ENCODE data around the gene PTMS. TPM values are rescaled to one million over a fixed set of nuclear protein-coding genes. Genes with fewer than 3 reads are reported as not detected.
A peak's percentile ranks its signal among the peaks of the same experiment; 100 is the strongest.

The PTMS gene
- total RNA-seq, 4 donors from 2014 or later, result 91.6 to 131 (median 114) TPM

DNA sequence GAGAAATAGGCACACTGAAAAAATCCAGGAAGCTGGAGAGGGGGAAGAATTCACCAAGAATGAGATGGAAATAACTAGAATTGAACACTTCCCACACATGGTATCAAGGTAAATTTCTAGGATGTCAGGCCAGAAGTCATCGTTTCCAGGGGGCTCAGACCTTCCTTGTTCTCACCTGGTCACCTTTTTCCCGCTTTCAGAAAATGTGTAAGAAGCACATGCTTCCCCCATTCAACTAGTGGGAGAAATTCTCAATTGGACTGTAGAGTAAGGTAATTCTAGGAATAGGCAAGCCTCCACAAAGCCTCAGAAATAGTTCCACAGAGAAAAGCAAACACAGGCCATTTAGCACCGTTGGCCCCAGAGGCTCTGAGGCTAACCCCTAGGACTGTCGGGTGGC, 2.8 kb upstream of the PTMS start:
- WGBS, 2 donors, result 50 to 58% methylated on average over 4 of the region's 4 CpGs
- no peak overlapping the region for H3K4me3 ChIP-seq (ENCODE audit: low read depth, poor library complexity, severe bottlenecking)
- no peak for TF ChIP-seq CTCF (IDR thresholded peaks at IDR 0.05)
- no peak for TF ChIP-seq POLR2A (IDR thresholded peaks at IDR 0.05)
- DNase-seq (ENCODE audit: low spot score in 2 of 2), result no peak
- intact Hi-C loops (cut with DNase I; ENCODE audit: low total_unique reads), result no loop called here

DNA sequence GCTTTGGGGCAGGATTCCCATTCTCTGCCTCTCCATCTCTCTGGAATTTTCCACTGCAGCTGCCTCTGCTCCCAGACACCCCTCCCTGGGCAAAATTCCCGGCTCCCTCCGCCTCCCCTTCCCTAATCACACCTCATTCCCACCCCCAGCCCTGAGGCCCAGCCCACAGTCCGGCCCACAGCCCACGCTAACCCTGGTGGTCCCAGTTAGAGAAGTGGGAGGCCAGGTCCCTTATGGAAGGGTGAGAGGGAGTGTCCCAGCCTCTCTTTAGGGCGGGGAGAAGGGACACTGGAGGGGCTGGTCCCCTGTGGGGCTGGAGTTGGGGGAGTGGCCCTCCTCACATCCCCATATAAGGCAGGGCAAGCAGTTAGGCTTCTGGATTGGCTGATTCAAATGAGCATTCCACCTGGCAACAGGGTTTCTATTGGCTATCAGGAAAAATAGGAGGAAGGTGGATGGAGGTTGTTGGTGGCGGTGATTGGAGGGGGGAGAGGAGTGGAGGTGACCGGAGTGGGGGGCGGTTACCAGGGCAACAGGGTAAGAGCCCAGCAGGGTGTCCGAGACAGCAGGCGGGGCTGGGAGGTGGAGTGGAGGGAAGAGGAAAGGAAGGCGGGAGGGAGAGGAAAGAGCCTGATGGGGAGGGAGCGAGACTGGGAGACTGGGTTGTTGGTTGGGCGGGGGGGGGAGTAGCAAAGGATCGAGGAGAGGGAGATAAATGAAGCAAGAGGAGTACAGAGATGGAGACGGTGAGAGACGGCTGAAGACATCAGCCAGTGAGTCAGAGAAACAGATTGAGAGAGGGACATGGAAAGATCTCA, 1.9 kb upstream of the PTMS start:
- peak; percentile 93 to 97 for DNase-seq (ENCODE audit: low spot score in 2 of 2)
- no peak overlapping the region for H3K4me3 ChIP-seq (ENCODE audit: low read depth, poor library complexity, severe bottlenecking)
- intact Hi-C loops (cut with DNase I; ENCODE audit: low total_unique reads), result no loop called here
- no peak for TF ChIP-seq CTCF (IDR thresholded peaks at IDR 0.05)
- peak in 1 of 2 donors; percentile 17 for TF ChIP-seq POLR2A (IDR thresholded peaks at IDR 0.05)
- 0 to 1% methylated on average over 16 of the region's 16 CpGs for WGBS, 2 donors

DNA sequence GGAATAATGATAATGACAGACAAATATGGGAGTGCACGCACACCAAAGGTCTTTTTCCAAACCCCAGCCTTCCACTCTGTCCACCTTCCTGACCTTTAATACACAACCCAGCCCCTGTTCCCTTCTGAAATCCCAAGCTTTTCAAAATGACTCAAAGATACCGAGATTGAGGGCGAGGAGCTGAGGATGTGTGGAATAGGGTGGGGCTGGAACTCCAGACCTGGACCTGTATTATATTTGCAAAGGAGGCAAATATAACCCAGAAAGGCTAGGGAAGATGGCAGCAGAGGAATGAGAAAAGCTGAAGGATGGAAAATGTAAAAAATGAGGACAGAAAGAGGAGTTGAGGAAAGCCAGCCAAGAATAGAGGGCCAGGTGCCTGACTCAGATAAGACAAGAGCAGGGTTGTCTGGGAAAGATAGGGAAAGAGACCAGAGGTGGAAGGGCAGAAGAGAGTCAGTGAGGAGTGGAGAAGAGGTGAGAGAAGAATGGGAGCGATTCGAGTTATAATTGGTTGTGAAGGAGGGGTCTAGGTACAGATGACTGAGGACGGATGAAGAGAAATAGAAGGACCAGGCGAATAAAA, 1.0 kb upstream of the PTMS start:
- intact Hi-C loops (cut with DNase I; ENCODE audit: low total_unique reads), result no loop called here
- no peak overlapping the region for H3K4me3 ChIP-seq (ENCODE audit: low read depth, poor library complexity, severe bottlenecking)
- no peak for TF ChIP-seq CTCF (IDR thresholded peaks at IDR 0.05)
- no peak for TF ChIP-seq POLR2A (IDR thresholded peaks at IDR 0.05)
- WGBS, 2 donors, result 20 to 24% methylated on average over 7 of the region's 7 CpGs
- no peak for DNase-seq (ENCODE audit: low spot score in 2 of 2)

- peak; percentile 73 to 96 for DNase-seq (ENCODE audit: low spot score in 2 of 2)
- H3K4me3 ChIP-seq (ENCODE audit: low read depth, poor library complexity, severe bottlenecking), result peak overlapping the region; percentile 58
- TF ChIP-seq POLR2A (IDR thresholded peaks at IDR 0.05), result no peak
- TF ChIP-seq CTCF (IDR thresholded peaks at IDR 0.05), result no peak
- intact Hi-C loops (cut with DNase I; ENCODE audit: low total_unique reads), result no loop called here
- WGBS, 2 donors, result 0% methylated on average over 34 to 41 of the region's 88 CpGs
These were observed 637 bp downstream of the PTMS start for GRCh38 chr12:6766651-6767349.

DNA sequence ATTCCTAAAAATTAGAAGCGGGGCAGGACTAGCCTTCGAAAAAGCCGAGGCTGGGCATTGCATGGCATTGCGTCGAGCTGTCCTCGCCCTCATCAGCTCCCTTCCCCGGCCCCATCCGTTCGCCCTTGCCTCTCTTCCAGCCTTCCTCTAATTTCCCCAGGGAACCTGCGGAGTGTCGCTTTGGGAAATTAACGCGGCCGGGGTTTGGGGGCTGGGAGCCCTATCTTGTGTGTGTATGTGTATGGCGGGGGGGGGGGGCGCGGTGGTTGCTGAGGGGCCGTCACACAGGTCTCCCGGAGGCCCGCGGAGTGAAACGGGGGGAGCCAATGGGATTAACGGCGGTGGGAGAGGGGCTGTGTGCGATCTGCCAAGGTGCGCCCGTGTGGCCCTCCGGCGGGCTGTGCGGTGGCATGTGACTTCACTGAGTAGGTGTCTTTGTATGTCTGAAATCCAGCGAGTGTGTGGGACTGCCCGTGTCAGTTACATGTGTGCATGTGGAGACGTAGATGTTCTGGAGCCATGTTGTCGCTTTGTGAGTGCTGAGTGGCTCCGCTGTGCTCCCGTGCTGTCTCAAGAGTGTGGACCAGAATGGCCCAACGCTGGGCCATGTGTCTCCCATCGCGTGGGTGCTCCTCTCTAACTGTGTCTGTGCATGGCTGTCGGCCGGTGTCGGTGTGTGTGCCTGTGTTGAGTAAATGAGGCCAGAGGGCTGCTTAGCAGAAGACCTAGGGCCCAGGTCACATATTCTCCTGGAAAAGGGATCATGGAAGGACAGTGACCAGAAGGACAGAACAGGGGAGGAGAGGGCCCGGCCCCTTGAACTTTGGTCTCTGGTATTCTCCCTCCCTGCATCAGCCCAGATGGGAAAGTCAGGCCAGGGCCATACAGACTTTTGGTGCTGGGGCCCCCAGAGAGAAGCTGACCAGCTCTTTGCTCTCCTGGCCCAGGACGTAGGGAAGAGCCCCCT, 1.5 kb downstream of the PTMS start:
- TF ChIP-seq CTCF (IDR thresholded peaks at IDR 0.05), result no peak
- intact Hi-C loops (cut with DNase I; ENCODE audit: low total_unique reads), result no loop called here
- 9 to 14% methylated on average over 36 to 44 of the region's 44 CpGs for WGBS, 2 donors
- DNase-seq (ENCODE audit: low spot score in 2 of 2), result no peak
- peak overlapping the region; percentile 58 for H3K4me3 ChIP-seq (ENCODE audit: low read depth, poor library complexity, severe bottlenecking)
